ENCODE results near the gene TRIM13.

The TRIM13 gene

DNA sequence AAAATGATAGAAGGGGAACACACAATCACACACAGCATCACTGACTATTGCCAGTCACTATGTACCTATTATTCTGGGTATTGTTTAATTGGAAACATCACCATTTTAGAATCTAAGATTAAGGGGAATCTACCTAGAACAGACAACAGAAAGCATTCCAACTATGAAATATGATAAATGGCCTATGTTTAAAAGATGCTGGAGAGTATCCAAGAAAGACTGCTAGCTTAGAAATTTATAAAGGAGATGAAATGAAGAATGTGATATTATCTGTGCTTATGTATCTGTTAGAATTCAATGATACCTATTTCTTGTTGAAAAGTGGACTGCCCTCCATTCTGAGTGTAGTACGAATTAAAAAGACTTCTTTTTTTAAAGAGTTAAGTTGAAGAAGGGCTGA lies 68.9 kb downstream of the TRIM13 start:
- no peak for DNase-seq (ENCODE audit: low spot score)
